WI38 (cell line): ENCODE results near the gene TYW3.

ENCODE experiments used
- H3K4me3 ChIP-seq: 2 replicates; pipeline ENCODE4 v1.5.1; 2011; ENCODE audit warnings: low read depth, mild to moderate bottlenecking, control low read depth, low read length
- CTCF ChIP-seq: IDR thresholded peaks from 2 replicates; pipeline ENCODE4 v1.5.1; 2012; ENCODE audit warnings: low read depth, mild to moderate bottlenecking, control low read depth, low read length

The TYW3 gene

GRCh38 chr1:74732960-74733603 is at the start of gene TYW3, which contains the start of gene CRYZ:
Gene TYW3, plus strand, starts transcription at chr1:74733152. Its CDS starts 93 bp downstream, at chr1:74733245.
Gene CRYZ, minus strand, starts transcription at chr1:74733050. Its CDS starts 8,229 bp downstream, at chr1:74724821.
- H3K4me3 ChIP-seq: peak within 1 kb of the TSS; percentile 97
- no peak for TF ChIP-seq CTCF

GRCh38 chr1:74683656-74684055 is 49.3 kb upstream of the TYW3 start:
- no peak overlapping the region for H3K4me3 ChIP-seq
- TF ChIP-seq CTCF: no peak

- no peak for TF ChIP-seq CTCF
Measured at GRCh38 chr1:74684301-74684700, 48.7 kb upstream of the TYW3 start.

GRCh38 chr1:74686928-74687327 is 46.0 kb upstream of the TYW3 start:
- no peak overlapping the region for H3K4me3 ChIP-seq
- no peak for TF ChIP-seq CTCF

More at GRCh38 chr1:74684301-74684700, 48.7 kb upstream of the TYW3 start:
- no peak overlapping the region for H3K4me3 ChIP-seq

- peak; percentile 46; the same call in 1 of the 2 replicates for TF ChIP-seq CTCF
Measured at GRCh38 chr1:74689621-74690363, 43.2 kb upstream of the TYW3 start.

GRCh38 chr1:74690364-74690696 is 42.6 kb upstream of the TYW3 start:
- no peak overlapping the region for H3K4me3 ChIP-seq
- TF ChIP-seq CTCF: no peak

More at GRCh38 chr1:74689621-74690363, 43.2 kb upstream of the TYW3 start:
- H3K4me3 ChIP-seq: no peak overlapping the region

GRCh38 chr1:74690909-74691308 is 42.0 kb upstream of the TYW3 start:
- H3K4me3 ChIP-seq: no peak overlapping the region
- TF ChIP-seq CTCF: no peak
